Astrocyte (in vitro differentiated cells and primary cell): Measurements from ENCODE around the gene CNDP2. TPM values are rescaled to one million over a fixed set of nuclear protein-coding genes. Genes with fewer than 3 reads are reported as not detected.

Experiments used
- DNase-seq: peaks from one replicate; pipeline ENCODE4 v3.0.0-alpha.2; 2010; ENCODE audit warnings: low read depth
- FAIRE-seq: peaks from 2 replicates; lab custom pipeline; 2011; peaks lifted over from hg19 to GRCh38; lab: Jason Lieb, UNC
- H2AFZ ChIP-seq: 2 replicates; pipeline ENCODE4 v1.6.0; 2012; ENCODE audit warnings: low read depth, low read length, inconsistent platforms
- H3K27ac ChIP-seq: 2 replicates; pipeline ENCODE4 v1.5.1; 2011; ENCODE audit warnings: low read depth, low read length, inconsistent platforms
- H3K27me3 ChIP-seq: 2 replicates; pipeline ENCODE4 v1.6.0; 2011; ENCODE audit warnings: low read length, inconsistent platforms; ENCODE audit not compliant: insufficient read depth
- H3K36me3 ChIP-seq: 2 replicates; pipeline ENCODE4 v1.5.1; 2011; ENCODE audit warnings: low read length, inconsistent platforms; ENCODE audit not compliant: insufficient read depth
- H3K4me1 ChIP-seq: 2 replicates; pipeline ENCODE4 v1.5.1; 2011; ENCODE audit warnings: low read length, inconsistent platforms; ENCODE audit not compliant: insufficient read depth
- H3K4me2 ChIP-seq: 2 replicates; pipeline ENCODE4 v1.6.0; 2012; ENCODE audit warnings: low read length, inconsistent platforms
- H3K4me3 ChIP-seq: 2 replicates; pipeline ENCODE4 v1.5.1; 2011; ENCODE audit warnings: low read depth, mild to moderate bottlenecking, low read length, inconsistent platforms; ENCODE audit not compliant: insufficient read depth
- H3K79me2 ChIP-seq: 2 replicates; pipeline ENCODE4 v1.6.0; 2012; ENCODE audit warnings: mild to moderate bottlenecking, low read length, inconsistent platforms; ENCODE audit not compliant: insufficient read depth
- H3K9ac ChIP-seq: 2 replicates; pipeline ENCODE4 v1.6.0; 2012; ENCODE audit warnings: mild to moderate bottlenecking, low read length, inconsistent platforms
- H3K9me3 ChIP-seq: 2 replicates; pipeline ENCODE4 v1.5.1; 2012; ENCODE audit warnings: low read depth, mild to moderate bottlenecking, low read length, inconsistent platforms; ENCODE audit not compliant: insufficient read depth
- H4K20me1 ChIP-seq: 2 replicates; pipeline ENCODE4 v1.6.0; 2012; ENCODE audit warnings: low read length, inconsistent platforms; ENCODE audit not compliant: insufficient read depth
- H3K27ac Mint-ChIP-seq: one replicate; pipeline ENCODE4 v1.8.0; 2021; ENCODE audit warnings: mild to moderate bottlenecking, mixed read lengths; ENCODE audit not compliant: unreplicated experiment
- H3K27me3 Mint-ChIP-seq: one replicate; pipeline ENCODE4 v1.8.0; 2021; ENCODE audit warnings: low read depth, mixed read lengths; ENCODE audit not compliant: unreplicated experiment
- H3K36me3 Mint-ChIP-seq: one replicate; pipeline ENCODE4 v1.8.0; 2021; ENCODE audit warnings: low read depth, mixed read lengths; ENCODE audit not compliant: unreplicated experiment
- H3K4me1 Mint-ChIP-seq: one replicate; pipeline ENCODE4 v1.8.0; 2021; ENCODE audit warnings: low read depth, mixed read lengths; ENCODE audit not compliant: unreplicated experiment
- H3K4me3 Mint-ChIP-seq: one replicate; pipeline ENCODE4 v1.8.0; 2021; ENCODE audit warnings: mild to moderate bottlenecking, moderate library complexity, mixed read lengths; ENCODE audit not compliant: unreplicated experiment
- H3K9me3 Mint-ChIP-seq: one replicate; pipeline ENCODE4 v1.8.0; 2021; ENCODE audit warnings: mild to moderate bottlenecking, mixed read lengths; ENCODE audit not compliant: unreplicated experiment
- EZH2 ChIP-seq: IDR thresholded peaks from 2 replicates; pipeline ENCODE4 v1.6.1; 2012; ENCODE audit warnings: mild to moderate bottlenecking, low read length, inconsistent platforms; ENCODE audit not compliant: insufficient read depth
- total RNA-seq: library from RNA; stranded (reverse); gene quantifications from 2 replicates; pipeline ENCODE4 v1.2.1, GENCODE V29; 2021
- TF ChIP-seq, protein P1 (sequence below): IDR thresholded peaks from 2 replicates; pipeline ENCODE4 v1.5.1; 2011; ENCODE audit warnings: low read depth, mild to moderate bottlenecking, inconsistent platforms, low read length, moderate library complexity; ENCODE audit not compliant: insufficient read depth

Gene CNDP2
- total RNA-seq, 1 donor from 2014 or later = 149 TPM

DNA sequence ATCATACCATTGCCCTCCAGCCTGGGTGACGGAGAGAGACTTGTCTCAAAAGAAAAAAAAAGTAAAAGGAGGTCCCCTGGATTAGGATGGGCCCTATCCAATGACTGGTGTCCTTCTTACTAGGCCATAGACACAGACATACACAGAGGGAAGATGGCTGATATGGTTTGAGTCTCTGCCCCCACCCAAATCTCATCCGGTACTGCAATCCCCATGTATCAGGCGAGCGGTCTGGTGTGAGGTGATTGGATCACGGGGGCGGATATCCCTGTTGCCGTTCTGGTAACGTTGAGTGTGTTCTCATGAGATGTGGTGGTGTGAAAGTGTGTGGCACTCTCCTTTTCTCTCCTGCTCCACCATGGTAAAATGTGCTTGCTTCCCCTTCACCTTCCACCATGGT is 7.8 kb upstream of the CNDP2 start:
- TF ChIP-seq, protein P1, sequence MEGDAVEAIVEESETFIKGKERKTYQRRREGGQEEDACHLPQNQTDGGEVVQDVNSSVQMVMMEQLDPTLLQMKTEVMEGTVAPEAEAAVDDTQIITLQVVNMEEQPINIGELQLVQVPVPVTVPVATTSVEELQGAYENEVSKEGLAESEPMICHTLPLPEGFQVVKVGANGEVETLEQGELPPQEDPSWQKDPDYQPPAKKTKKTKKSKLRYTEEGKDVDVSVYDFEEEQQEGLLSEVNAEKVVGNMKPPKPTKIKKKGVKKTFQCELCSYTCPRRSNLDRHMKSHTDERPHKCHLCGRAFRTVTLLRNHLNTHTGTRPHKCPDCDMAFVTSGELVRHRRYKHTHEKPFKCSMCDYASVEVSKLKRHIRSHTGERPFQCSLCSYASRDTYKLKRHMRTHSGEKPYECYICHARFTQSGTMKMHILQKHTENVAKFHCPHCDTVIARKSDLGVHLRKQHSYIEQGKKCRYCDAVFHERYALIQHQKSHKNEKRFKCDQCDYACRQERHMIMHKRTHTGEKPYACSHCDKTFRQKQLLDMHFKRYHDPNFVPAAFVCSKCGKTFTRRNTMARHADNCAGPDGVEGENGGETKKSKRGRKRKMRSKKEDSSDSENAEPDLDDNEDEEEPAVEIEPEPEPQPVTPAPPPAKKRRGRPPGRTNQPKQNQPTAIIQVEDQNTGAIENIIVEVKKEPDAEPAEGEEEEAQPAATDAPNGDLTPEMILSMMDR = no peak
- TF ChIP-seq EZH2 = no peak
- Histone ChIP-seq H3K36me3 (no peaks in the 10 kb centered on the region), H3K4me3 (no peak overlapping the region), H3K4me1 (no peaks in the 10 kb centered on the region), H3K27ac (no peak overlapping the region), H4K20me1 (no peaks in the 10 kb centered on the region), H3K4me2 (no peak overlapping the region), H3K27me3 (no peaks in the 10 kb centered on the region), H3K79me2 (no peaks in the 10 kb centered on the region), H3K9ac (no peak overlapping the region), H2AFZ (no peak overlapping the region), H3K9me3 (no peaks in the 10 kb centered on the region)
- no peak for FAIRE-seq
- H3K27me3 Mint-ChIP-seq = peaks cover 3% of the 10 kb centered on the region
- DNase-seq = no peak
- no peak overlapping the region for H3K27ac Mint-ChIP-seq
- no peak overlapping the region for H3K4me3 Mint-ChIP-seq
- H3K4me1 Mint-ChIP-seq = peaks cover 15% of the 10 kb centered on the region
- H3K36me3 Mint-ChIP-seq = no peaks in the 10 kb centered on the region
- peaks cover 4% of the 10 kb centered on the region for H3K9me3 Mint-ChIP-seq

DNA sequence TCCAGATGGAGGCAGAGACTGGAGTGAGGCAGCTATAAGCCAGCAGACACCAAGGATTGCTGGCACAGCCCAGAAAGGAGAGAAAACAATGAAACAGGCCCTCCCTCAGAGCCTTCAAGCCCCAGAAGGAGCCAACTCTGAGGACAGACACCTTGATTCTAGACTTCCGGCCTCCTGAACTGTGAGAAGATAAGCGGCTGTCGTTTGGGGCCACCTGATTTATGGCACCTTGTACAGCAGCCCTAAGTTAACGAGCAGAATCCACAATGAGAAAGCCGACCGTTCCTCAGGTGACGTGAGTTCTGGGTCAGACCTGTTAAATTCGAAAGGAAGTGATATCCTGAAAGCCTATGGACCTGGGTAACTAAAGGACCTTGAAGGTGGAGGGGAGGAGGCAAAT is 7.3 kb upstream of the CNDP2 start:
- Histone ChIP-seq H3K79me2 (no peaks in the 10 kb centered on the region), H3K4me2 (peak overlapping the region; percentile 72), H3K27me3 (no peaks in the 10 kb centered on the region), H3K9ac (no peak overlapping the region), H3K36me3 (no peaks in the 10 kb centered on the region), H4K20me1 (no peaks in the 10 kb centered on the region), H3K4me1 (no peaks in the 10 kb centered on the region), H3K27ac (no peak overlapping the region), H3K4me3 (no peak overlapping the region), H2AFZ (no peak overlapping the region), H3K9me3 (no peaks in the 10 kb centered on the region)
- Mint-ChIP-seq H3K36me3 (no peaks in the 10 kb centered on the region), H3K4me3 (no peak overlapping the region), H3K4me1 (peaks cover 15% of the 10 kb centered on the region), H3K27me3 (peaks cover 3% of the 10 kb centered on the region), H3K9me3 (peaks cover 4% of the 10 kb centered on the region), H3K27ac (peak overlapping the region; percentile 94)
- DNase-seq (no peak), FAIRE-seq (no peak)
- TF ChIP-seq, protein P1 = no peak
- no peak for TF ChIP-seq EZH2

DNA sequence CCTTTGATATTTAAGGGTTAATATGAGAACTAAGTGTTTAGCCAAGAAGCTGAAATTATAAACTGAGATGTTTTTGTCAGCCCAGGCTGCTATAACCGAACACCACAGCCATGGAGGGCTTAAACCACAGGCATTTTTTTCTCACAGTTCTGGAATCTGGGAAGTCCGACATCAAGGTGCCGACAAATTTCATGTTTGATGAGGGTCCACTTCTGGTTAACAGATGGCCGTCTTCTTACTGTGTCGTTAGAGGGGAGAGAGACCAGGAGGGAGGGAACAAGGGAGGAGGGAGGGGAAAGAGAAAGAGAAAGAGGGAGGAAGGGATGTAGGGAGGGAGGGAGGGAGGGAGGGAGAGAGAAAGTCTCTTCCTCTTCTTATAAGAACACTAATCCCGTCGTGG is 6.5 kb upstream of the CNDP2 start:
- H3K4me3 Mint-ChIP-seq = no peak overlapping the region
- Histone ChIP-seq H3K79me2 (no peaks in the 10 kb centered on the region), H3K36me3 (no peaks in the 10 kb centered on the region), H3K27ac (no peak overlapping the region), H2AFZ (no peak overlapping the region), H3K4me3 (no peak overlapping the region), H3K9me3 (no peaks in the 10 kb centered on the region), H3K27me3 (no peaks in the 10 kb centered on the region), H3K4me2 (peak overlapping the region; percentile 72), H3K9ac (no peak overlapping the region), H4K20me1 (no peaks in the 10 kb centered on the region), H3K4me1 (no peaks in the 10 kb centered on the region)
- peak; percentile 5 for FAIRE-seq
- peak overlapping the region; percentile 94 for H3K27ac Mint-ChIP-seq
- DNase-seq = peak; percentile 86
- H3K27me3 Mint-ChIP-seq = peaks cover 3% of the 10 kb centered on the region
- TF ChIP-seq, protein P1 = no peak
- no peak for TF ChIP-seq EZH2
- H3K4me1 Mint-ChIP-seq = peaks cover 15% of the 10 kb centered on the region
- H3K36me3 Mint-ChIP-seq = no peaks in the 10 kb centered on the region
- H3K9me3 Mint-ChIP-seq = peaks cover 4% of the 10 kb centered on the region
